H1 (cell line): Measurements from ENCODE around the gene LRRFIP1. TPM values are rescaled to one million over a fixed set of nuclear protein-coding genes. Genes with fewer than 3 reads are reported as not detected.
A peak's percentile ranks its signal among the peaks of the same experiment; 100 is the strongest.

Source experiments
- CTCF ChIA-PET: fragments of 300-600 bp; sonication (Branson Sonifier 250); formaldehyde crosslinking; loops from one replicate; lab custom pipeline; 2021; ENCODE audit not compliant: partially characterized antibody; lab: Charles Lee
- POLR2A ChIA-PET: fragments of 300-600 bp; sonication (Branson Sonifier 250); formaldehyde crosslinking; loops from one replicate; lab custom pipeline; 2021; ENCODE audit warnings: inconsistent platforms; ENCODE audit not compliant: partially characterized antibody; lab: Charles Lee
- DNase-seq, 2 experiments: peaks; one replicate each; pipeline versions ENCODE4 v3.0.0 to v3.0.0-alpha.2; 2010 to 2022; ENCODE audit warnings: low spot score in 2 of 2, low read depth in 1 of 2, mixed read lengths in 1 of 2
- FAIRE-seq: peaks from 2 replicates; lab custom pipeline; 2011; peaks lifted over from hg19 to GRCh38; lab: Jason Lieb, UNC
- H2AFZ ChIP-seq: 2 replicates; pipeline ENCODE4 v1.8.1; 2012; ENCODE audit warnings: low read length, inconsistent platforms
- H2AK5ac ChIP-seq: 2 replicates; pipeline ENCODE4 v1.6.1; 2013; ENCODE audit warnings: low read depth, low read length
- H2BK120ac ChIP-seq: replicated peaks from 2 replicates; pipeline ENCODE3; 2013; ENCODE audit warnings: low read depth, low read length, inconsistent platforms
- H2BK12ac ChIP-seq: 2 replicates; pipeline ENCODE4 v1.6.1; 2013; ENCODE audit warnings: low read depth, low read length
- H2BK15ac ChIP-seq: 2 replicates; pipeline ENCODE4 v1.6.1; 2013; ENCODE audit warnings: low read length
- H2BK20ac ChIP-seq: 2 replicates; pipeline ENCODE4 v1.6.1; 2013; ENCODE audit warnings: low read length
- H2BK5ac ChIP-seq: 2 replicates; pipeline ENCODE4 v1.6.1; 2013; ENCODE audit warnings: low read depth, low read length
- H3K14ac ChIP-seq: 2 replicates; pipeline ENCODE4 v1.6.1; 2013; ENCODE audit warnings: inconsistent platforms; ENCODE audit not compliant: insufficient read length
- H3K18ac ChIP-seq: 2 replicates; pipeline ENCODE4 v1.6.1; 2013; ENCODE audit warnings: low read length; ENCODE audit errors: extremely low read depth
- H3K23ac ChIP-seq: 2 replicates; pipeline ENCODE4 v1.6.1; 2013; ENCODE audit warnings: inconsistent platforms; ENCODE audit not compliant: insufficient read length
- H3K23me2 ChIP-seq: 2 replicates; pipeline ENCODE4 v1.6.1; 2013; ENCODE audit warnings: low read depth, low read length
- H3K27ac ChIP-seq: 2 replicates; pipeline ENCODE4 v1.6.1; 2011; ENCODE audit warnings: low read depth, low read length, inconsistent platforms
- H3K27me3 ChIP-seq, 4 experiments: replicated peaks in 1 of 4; 1 replicate in 1 of 4; 2 replicates in 3 of 4; pipeline versions ENCODE4 v1.6.1 to v1.8.1; 2011 to 2013; ENCODE audit warnings: low read length in 3 of 4, mild to moderate bottlenecking in 3 of 4, inconsistent platforms in 2 of 4, mixed read lengths in 2 of 4, moderate library complexity in 1 of 4; ENCODE audit not compliant: control insufficient read depth in 3 of 4, insufficient read depth in 3 of 4; ENCODE audit errors: extremely low read depth in 1 of 4
- H3K36me3 ChIP-seq, 4 experiments: 2 replicates each; pipeline versions ENCODE4 v1.6.1 to v1.8.1; 2011 to 2013; ENCODE audit warnings: mild to moderate bottlenecking in 4 of 4, low read length in 3 of 4, moderate library complexity in 2 of 4, control low read depth in 1 of 4, inconsistent platforms in 1 of 4; ENCODE audit not compliant: insufficient read depth in 4 of 4, control insufficient read depth in 2 of 4
- H3K4ac ChIP-seq: replicated peaks from 2 replicates; pipeline ENCODE3; 2013; ENCODE audit warnings: low read length, low read depth, mixed read lengths, inconsistent platforms; ENCODE audit not compliant: insufficient read length
- H3K4me1 ChIP-seq, 4 experiments: replicated peaks in 1 of 4; 1 replicate in 1 of 4; 2 replicates in 3 of 4; pipeline versions ENCODE4 v1.6.1 to v1.8.1; 2011 to 2013; ENCODE audit warnings: low read length in 3 of 4, inconsistent platforms in 2 of 4, mixed read lengths in 1 of 4; ENCODE audit not compliant: insufficient read depth in 4 of 4, control insufficient read depth in 3 of 4
- H3K4me2 ChIP-seq, 2 experiments: 2 replicates each; pipeline versions ENCODE4 v1.6.1 to v1.8.1; 2011 to 2013; ENCODE audit warnings: low read depth in 2 of 2, low read length in 2 of 2, control low read depth in 1 of 2, inconsistent platforms in 1 of 2, mild to moderate bottlenecking in 1 of 2; ENCODE audit not compliant: insufficient read depth in 1 of 2
- H3K4me3 ChIP-seq, 4 experiments: fragments of 200-600, 300-600 bp in 1 of 4; sonication (generic), shearing (Covaris generic), sonication (Bioruptor Twin) in 1 of 4; 2 replicates each; pipeline versions ENCODE4 v1.5.1 to v1.8.1; 2011 to 2016; ENCODE audit warnings: low read length in 4 of 4, low read depth in 3 of 4, control low read depth in 2 of 4, inconsistent platforms in 2 of 4, mild to moderate bottlenecking in 2 of 4, mixed read lengths in 1 of 4, moderate library complexity in 1 of 4; ENCODE audit not compliant: insufficient read depth in 2 of 4; ENCODE audit errors: extremely low read depth in 1 of 4
- H3K56ac ChIP-seq: replicated peaks from 2 replicates; pipeline ENCODE3; 2013; ENCODE audit warnings: low read depth, mild to moderate bottlenecking, mixed read lengths, low read length, inconsistent platforms; ENCODE audit not compliant: insufficient read length
- H3K79me1 ChIP-seq: 2 replicates; pipeline ENCODE4 v1.6.1; 2013; ENCODE audit warnings: low read depth, low read length, control low read depth
- H3K79me2 ChIP-seq, 2 experiments: 2 replicates each; pipeline versions ENCODE4 v1.6.1 to v1.8.1; 2012 to 2013; ENCODE audit warnings: low read length in 2 of 2, mild to moderate bottlenecking in 2 of 2, inconsistent platforms in 1 of 2; ENCODE audit not compliant: insufficient read depth in 2 of 2, control insufficient read depth in 1 of 2
- H3K9ac ChIP-seq, 4 experiments: replicated peaks in 1 of 4; 1 replicate in 1 of 4; 2 replicates in 3 of 4; pipeline versions ENCODE4 v1.6.1 to v1.8.1; 2011 to 2013; ENCODE audit warnings: low read depth in 3 of 4, low read length in 3 of 4, control low read depth in 2 of 4, mild to moderate bottlenecking in 2 of 4, moderate library complexity in 2 of 4, inconsistent platforms in 1 of 4; ENCODE audit errors: extremely low read depth in 1 of 4
- H3K9me3 ChIP-seq, 2 experiments: 2 replicates each; pipeline versions ENCODE4 v1.6.1 to v1.8.1; 2012 to 2013; ENCODE audit warnings: mild to moderate bottlenecking in 2 of 2, moderate library complexity in 2 of 2, control low read depth in 1 of 2, inconsistent platforms in 1 of 2, low read depth in 1 of 2, low read length in 1 of 2, mixed read lengths in 1 of 2; ENCODE audit not compliant: insufficient read depth in 2 of 2
- H4K20me1 ChIP-seq, 2 experiments: replicated peaks in 1 of 2; 2 replicates each; pipeline versions ENCODE3 to v1.8.1; 2011 to 2013; ENCODE audit warnings: inconsistent platforms in 2 of 2, low read length in 2 of 2, mild to moderate bottlenecking in 1 of 2; ENCODE audit not compliant: insufficient read depth in 2 of 2, control insufficient read depth in 1 of 2
- H4K5ac ChIP-seq: 2 replicates; pipeline ENCODE4 v1.6.1; 2013; ENCODE audit warnings: low read length, low read depth, mixed read lengths, inconsistent platforms; ENCODE audit not compliant: insufficient read length
- H4K8ac ChIP-seq: 2 replicates; pipeline ENCODE4 v1.8.0; 2013; ENCODE audit warnings: mild to moderate bottlenecking, moderate library complexity, low read length, inconsistent platforms; ENCODE audit not compliant: insufficient read depth; ENCODE audit errors: extremely low read depth
- H4K91ac ChIP-seq: replicated peaks from 2 replicates; pipeline ENCODE3; 2013; ENCODE audit warnings: low read length, mixed read lengths, inconsistent platforms; ENCODE audit not compliant: insufficient read length
- JUND ChIP-seq: IDR thresholded peaks from 2 replicates; pipeline ENCODE4 v1.6.1; 2011; ENCODE audit warnings: mild to moderate bottlenecking, improper control_type of control experiment, low read length
- NRF1 ChIP-seq: IDR thresholded peaks from 2 replicates; pipeline ENCODE4 v1.6.1; 2011; ENCODE audit warnings: mild to moderate bottlenecking, low read depth, low read length, improper control_type of control experiment
- YY1 ChIP-seq: IDR thresholded peaks from 2 replicates; pipeline ENCODE4 v1.6.1; 2011; ENCODE audit warnings: low read depth, mild to moderate bottlenecking, low read length
- WGBS, 2 experiments: shearing (Covaris generic) in 1 of 2; methylation state at CpG; one replicate each; pipeline versions ENCODE4 v1.1.6 to v1.1.7; 2013 to 2015; ENCODE audit warnings: low lambda C conversion rate in 2 of 2, mixed read lengths in 2 of 2, inconsistent platforms in 1 of 2, low coverage in 1 of 2, missing lambda C conversion rate in 1 of 2; ENCODE audit not compliant: insufficient replicate concordance in 2 of 2, insufficient coverage in 1 of 2, insufficient read length in 1 of 2; ENCODE audit errors: extremely low coverage in 1 of 2, missing lambda C conversion rate in 1 of 2; 5-methylcytosine and 5-hydroxymethylcytosine counted together
- polyA plus RNA-seq, 7 experiments: library from polyadenylated mRNA; depleted of rRNA in 3 of 7; stranded (reverse) in 5 of 7; unstranded in 2 of 7; fragments of >200 nt in 5 of 7; fragments of 200-250 nt in 2 of 7; gene quantifications; 1 replicate in 5 of 7; 2 replicates in 1 of 7; 4 replicates in 1 of 7; pipeline versions ENCODE4 v1.2.1 to v1.2.3, GENCODE V29; 2011 to 2013; ENCODE audit warnings: missing spikeins in 2 of 7, mixed read lengths in 2 of 7
- total RNA-seq: library from RNA; stranded (reverse); fragmentation: NEBNext Ultra II Directional; extraction: Animal tissue kit (Norgen Biotek cat#: 25700); gene quantifications from 2 replicates; pipeline ENCODE4 v1.2.1, GENCODE V29; 2021
- TF ChIP-seq, protein P1 (sequence below), 3 experiments: IDR thresholded peaks; 1 replicate in 2 of 3; 2 replicates in 1 of 3; pipeline versions ENCODE4 v1.5.1 to v1.6.1; 2011; ENCODE audit warnings: low read length in 3 of 3, mild to moderate bottlenecking in 3 of 3, inconsistent platforms in 2 of 3, low read depth in 1 of 3, moderate library complexity in 1 of 3; ENCODE audit not compliant: insufficient read depth in 1 of 3; ENCODE audit errors: control extremely low read depth in 1 of 3
- TF ChIP-seq, protein P2 (sequence below): IDR thresholded peaks from 2 replicates; pipeline ENCODE4 v1.6.1; 2011; ENCODE audit warnings: low read length, improper control_type of control experiment

Gene LRRFIP1
- total and polyA plus RNA-seq, 2 of the 8 experiments (the other 6 are each of a cell fraction or from before 2014, with no cell fraction given): 12.1 to 75.8 TPM

DNA sequence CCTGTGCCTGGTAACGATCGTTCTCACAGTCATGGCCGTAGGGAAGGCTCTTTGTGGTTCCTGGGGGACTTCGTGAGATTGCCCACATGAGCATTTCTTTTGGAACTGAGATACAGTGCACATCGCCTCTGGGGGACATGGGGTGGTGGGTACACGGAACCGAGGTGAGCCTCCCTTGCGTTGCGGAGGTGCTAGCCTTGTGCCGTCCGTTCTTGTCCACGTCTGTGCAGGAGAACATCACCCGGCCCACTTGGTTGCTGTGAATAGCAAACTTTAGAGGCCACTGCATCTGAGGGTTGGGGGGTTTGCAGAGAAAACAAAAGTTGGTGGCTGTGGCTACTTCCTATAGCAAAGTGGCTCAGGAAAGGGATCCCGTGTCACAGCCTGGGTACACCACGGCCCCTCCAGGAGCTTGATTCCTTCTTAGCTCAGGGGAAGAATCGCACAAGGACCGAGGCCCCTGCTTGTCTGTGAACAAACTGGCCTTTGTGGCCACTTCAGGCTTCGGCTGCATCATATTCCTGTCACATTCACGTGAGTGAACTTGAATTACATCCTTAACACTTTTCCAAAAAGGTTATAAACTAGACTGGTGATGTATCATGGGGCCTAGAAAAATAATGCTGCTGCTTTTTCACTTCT is 72.6 kb downstream of the LRRFIP1 start:
- DNase-seq (no peak), FAIRE-seq (no peak)
- H2BK5ac ChIP-seq: peak overlapping the region; percentile 66; the same call in 1 of the 2 replicates
- no peak overlapping the region for H3K4me2 ChIP-seq
- H3K14ac ChIP-seq: no peak overlapping the region
- no peak overlapping the region for H3K27ac ChIP-seq
- no peak overlapping the region for H2BK20ac ChIP-seq
- H3K56ac ChIP-seq: no peak overlapping the region
- no peak overlapping the region for H2AFZ ChIP-seq
- WGBS, 2 experiments: 89% methylated on average over 19 of the region's 19 CpGs; no CpG with 5 or more reads in 1 of the 2 experiments
- H3K18ac ChIP-seq: no peak overlapping the region
- peaks cover 14% of the 10 kb centered on the region for H3K79me1 ChIP-seq
- TF ChIP-seq, protein P1, sequence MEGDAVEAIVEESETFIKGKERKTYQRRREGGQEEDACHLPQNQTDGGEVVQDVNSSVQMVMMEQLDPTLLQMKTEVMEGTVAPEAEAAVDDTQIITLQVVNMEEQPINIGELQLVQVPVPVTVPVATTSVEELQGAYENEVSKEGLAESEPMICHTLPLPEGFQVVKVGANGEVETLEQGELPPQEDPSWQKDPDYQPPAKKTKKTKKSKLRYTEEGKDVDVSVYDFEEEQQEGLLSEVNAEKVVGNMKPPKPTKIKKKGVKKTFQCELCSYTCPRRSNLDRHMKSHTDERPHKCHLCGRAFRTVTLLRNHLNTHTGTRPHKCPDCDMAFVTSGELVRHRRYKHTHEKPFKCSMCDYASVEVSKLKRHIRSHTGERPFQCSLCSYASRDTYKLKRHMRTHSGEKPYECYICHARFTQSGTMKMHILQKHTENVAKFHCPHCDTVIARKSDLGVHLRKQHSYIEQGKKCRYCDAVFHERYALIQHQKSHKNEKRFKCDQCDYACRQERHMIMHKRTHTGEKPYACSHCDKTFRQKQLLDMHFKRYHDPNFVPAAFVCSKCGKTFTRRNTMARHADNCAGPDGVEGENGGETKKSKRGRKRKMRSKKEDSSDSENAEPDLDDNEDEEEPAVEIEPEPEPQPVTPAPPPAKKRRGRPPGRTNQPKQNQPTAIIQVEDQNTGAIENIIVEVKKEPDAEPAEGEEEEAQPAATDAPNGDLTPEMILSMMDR (IDR thresholded peaks at IDR 0.05; ENCODE audit: control extremely low read depth in 1 of 3, insufficient read depth in 1 of 3, low read depth in 1 of 3, low read length in 3 of 3): no peak
- TF ChIP-seq JUND (no peak), NRF1 (no peak), YY1 (no peak)
- TF ChIP-seq, protein P2, sequence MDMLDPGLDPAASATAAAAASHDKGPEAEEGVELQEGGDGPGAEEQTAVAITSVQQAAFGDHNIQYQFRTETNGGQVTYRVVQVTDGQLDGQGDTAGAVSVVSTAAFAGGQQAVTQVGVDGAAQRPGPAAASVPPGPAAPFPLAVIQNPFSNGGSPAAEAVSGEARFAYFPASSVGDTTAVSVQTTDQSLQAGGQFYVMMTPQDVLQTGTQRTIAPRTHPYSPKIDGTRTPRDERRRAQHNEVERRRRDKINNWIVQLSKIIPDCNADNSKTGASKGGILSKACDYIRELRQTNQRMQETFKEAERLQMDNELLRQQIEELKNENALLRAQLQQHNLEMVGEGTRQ: no peak
- peak overlapping the region; percentile 13; the same call in 1 of the 2 replicates for H2BK15ac ChIP-seq
- no peak overlapping the region for H2BK120ac ChIP-seq
- CTCF ChIA-PET: interaction anchor here (0.7 to 2.4 kb wide), 8 partner anchors 8 to 188 kb away, joined by 3 to 7 read pairs (median 3); no protein-coding TSS in a partner anchor
- peaks cover 3 to 22% of the 10 kb centered on the region in 2 experiments for H4K20me1 ChIP-seq
- H2BK12ac ChIP-seq: no peak overlapping the region; the same call in 1 of the 2 replicates
- no peaks in the 10 kb centered on the region for H3K36me3 ChIP-seq
- H3K9ac ChIP-seq: no peak overlapping the region; a peak in 1 of 7 replicates
- H2AK5ac ChIP-seq: 0 out of 2 replicates have a peak overlapping the region, but pooled peaks have one; percentile 70
- no peak overlapping the region; the same call in 1 of the 2 replicates for H4K8ac ChIP-seq
- H3K4me1 ChIP-seq: peaks cover 24 to 48% (median 41%) of the 10 kb centered on the region in 4 experiments
- no peak overlapping the region for H3K4me3 ChIP-seq
- H3K23me2 ChIP-seq: no peaks in the 10 kb centered on the region
- H3K27me3 ChIP-seq: no peaks in the 10 kb centered on the region
- H4K91ac ChIP-seq: no peak overlapping the region
- H3K9me3 ChIP-seq: no peaks in the 10 kb centered on the region
- POLR2A ChIA-PET: interaction anchor here (1.8 kb wide), 1 partner anchor 10 kb away, joined by 5 read pairs; no protein-coding TSS in a partner anchor
- H3K23ac ChIP-seq: no peak overlapping the region
- peaks cover under 1 to 86% of the 10 kb centered on the region in 2 experiments; a peak in 3 of 4 replicates for H3K79me2 ChIP-seq
- H3K4ac ChIP-seq: no peak overlapping the region
- H4K5ac ChIP-seq: no peak overlapping the region
